Stimulated activated CD4-positive, alpha-beta T cell treated with anti-CD3 and anti-CD28 coated beads, TNF-alpha, amount 100 ng/mL, for 48 hours (primary cell): ENCODE measurements around the gene CNRIP1.

Experiments used
- DNase-seq, 3 donors: peaks; one replicate each; pipeline ENCODE4 v3.0.0-alpha.2; 2020; ENCODE audit warnings: low read depth in 3 of 3

Gene CNRIP1

GRCh38 chr2:68292108-68292710 lies 27.5 kb downstream of the CNRIP1 start:
- peak in 1 of 3 donors; percentile 2 for DNase-seq

- no peak for DNase-seq
Measured at GRCh38 chr2:68291314-68291713, 28.4 kb downstream of the CNRIP1 start.

GRCh38 chr2:68290901-68291300 lies 28.8 kb downstream of the CNRIP1 start:
- no peak for DNase-seq

GRCh38 chr2:68287580-68288441 lies 31.9 kb downstream of the CNRIP1 start:
- DNase-seq, result no peak

GRCh38 chr2:68284896-68285295 lies 34.9 kb downstream of the CNRIP1 start:
- no peak for DNase-seq

- no peak for DNase-seq
Measured at GRCh38 chr2:68283419-68283812, 36.3 kb downstream of the CNRIP1 start.

- DNase-seq, result peak in 1 of 3 donors; percentile 2
Measured at GRCh38 chr2:68282811-68283418, 36.8 kb downstream of the CNRIP1 start.

GRCh38 chr2:68280796-68281195 lies 39.0 kb downstream of the CNRIP1 start:
- DNase-seq, result no peak

GRCh38 chr2:68280348-68280747 lies 39.4 kb downstream of the CNRIP1 start:
- no peak for DNase-seq

- DNase-seq, result no peak
Measured at GRCh38 chr2:68279691-68280090, 40.1 kb downstream of the CNRIP1 start.

- no peak for DNase-seq
Measured at GRCh38 chr2:68278169-68278568, 41.6 kb downstream of the CNRIP1 start.

- DNase-seq, result no peak
Measured at GRCh38 chr2:68274022-68274421, 45.7 kb downstream of the CNRIP1 start.

GRCh38 chr2:68272246-68272994 lies 47.3 kb downstream of the CNRIP1 start:
- DNase-seq, result no peak

GRCh38 chr2:68266655-68267054 lies 53.1 kb downstream of the CNRIP1 start:
- DNase-seq, result no peak

GRCh38 chr2:68263632-68264031 lies 56.1 kb downstream of the CNRIP1 start:
- DNase-seq, result no peak

GRCh38 chr2:68258851-68259250 lies 60.9 kb downstream of the CNRIP1 start:
- DNase-seq, result no peak

- DNase-seq, result no peak
Measured at GRCh38 chr2:68256093-68256450, 63.7 kb downstream of the CNRIP1 start.

- no peak for DNase-seq
Measured at GRCh38 chr2:68253219-68254068, 66.3 kb downstream of the CNRIP1 start.

- peak; percentile 82 to 92 (median 92) for DNase-seq
Measured at GRCh38 chr2:68252400-68253218, 67.1 kb downstream of the CNRIP1 start, which contains the start of gene PPP3R1. Gene PPP3R1, minus strand, starts transcription at chr2:68252532. Its CDS starts 405 bp downstream, at chr2:68252127.

GRCh38 chr2:68251855-68252399 lies 67.8 kb downstream of the CNRIP1 start:
- peak in 2 of 3 donors; percentile 12 to 34 for DNase-seq
